HG03558 (cell line): Measurements from ENCODE around the gene PTPRN2.
"Not testable (repeated sequence)": the region's sequence is repeated elsewhere in the genome, so short reads cannot be mapped to it uniquely, and the experiment has no call there.

ENCODE experiments used
- ATAC-seq: cut with Tn5 transposase; IDR thresholded peaks from one replicate; pipeline ENCODE4 v1.9.1; 2021; ENCODE audit warnings: moderate number of reproducible peaks; ENCODE audit not compliant: unreplicated experiment; ENCODE audit errors: extremely low read depth

PTPRN2 gene

GRCh38 chr7:157505646-157506045 lies 1082.0 kb downstream of the PTPRN2 start:
- no peak for ATAC-seq

- no peak for ATAC-seq
Observed at GRCh38 chr7:157503229-157503628, 1084.4 kb downstream of the PTPRN2 start.

- ATAC-seq = no peak
Observed at GRCh38 chr7:157502701-157503111, 1084.9 kb downstream of the PTPRN2 start.

GRCh38 chr7:157501581-157501980 lies 1086.0 kb downstream of the PTPRN2 start:
- ATAC-seq = no peak

- not testable (repeated sequence) for ATAC-seq
Observed at GRCh38 chr7:157500989-157501540, 1086.6 kb downstream of the PTPRN2 start.

GRCh38 chr7:157500171-157500960 lies 1087.3 kb downstream of the PTPRN2 start:
- ATAC-seq = no peak

- no peak for ATAC-seq
Observed at GRCh38 chr7:157499835-157500153, 1087.8 kb downstream of the PTPRN2 start.

- no peak for ATAC-seq
Observed at GRCh38 chr7:157499121-157499834, 1088.3 kb downstream of the PTPRN2 start.

GRCh38 chr7:157498657-157499056 lies 1089.0 kb downstream of the PTPRN2 start:
- ATAC-seq = no peak

GRCh38 chr7:157497744-157498651 lies 1089.6 kb downstream of the PTPRN2 start:
- ATAC-seq = no peak

GRCh38 chr7:157497367-157497743 lies 1090.3 kb downstream of the PTPRN2 start:
- ATAC-seq = no peak

GRCh38 chr7:157496416-157497275 lies 1091.0 kb downstream of the PTPRN2 start:
- ATAC-seq = no peak

- no peak for ATAC-seq
Observed at GRCh38 chr7:157495594-157495993, 1092.0 kb downstream of the PTPRN2 start.

- ATAC-seq = no peak
Observed at GRCh38 chr7:157495177-157495553, 1092.5 kb downstream of the PTPRN2 start.

- no peak for ATAC-seq
Observed at GRCh38 chr7:157494506-157495176, 1093.0 kb downstream of the PTPRN2 start.

GRCh38 chr7:157493776-157494175 lies 1093.8 kb downstream of the PTPRN2 start:
- ATAC-seq = no peak

- no peak for ATAC-seq
Observed at GRCh38 chr7:157493017-157493416, 1094.6 kb downstream of the PTPRN2 start.

- no peak for ATAC-seq
Observed at GRCh38 chr7:157490465-157490912, 1097.1 kb downstream of the PTPRN2 start.

GRCh38 chr7:157489870-157490269 lies 1097.8 kb downstream of the PTPRN2 start:
- not testable (repeated sequence) for ATAC-seq
